Astrocyte (in vitro differentiated cells and primary cell): ENCODE measurements around the gene TRMT6. TPM values are rescaled to one million over a fixed set of nuclear protein-coding genes. Genes with fewer than 3 reads are reported as not detected.
A peak's percentile ranks its signal among the peaks of the same experiment; 100 is the strongest.

Experiments used
- DNase-seq: peaks from one replicate; pipeline ENCODE4 v3.0.0-alpha.2; 2010; ENCODE audit warnings: low read depth
- FAIRE-seq: peaks from 2 replicates; lab custom pipeline; 2011; peaks lifted over from hg19 to GRCh38; lab: Jason Lieb, UNC
- H2AFZ ChIP-seq: 2 replicates; pipeline ENCODE4 v1.6.0; 2012; ENCODE audit warnings: low read depth, low read length, inconsistent platforms
- H3K27ac ChIP-seq: 2 replicates; pipeline ENCODE4 v1.5.1; 2011; ENCODE audit warnings: low read depth, low read length, inconsistent platforms
- H3K27me3 ChIP-seq: 2 replicates; pipeline ENCODE4 v1.6.0; 2011; ENCODE audit warnings: low read length, inconsistent platforms; ENCODE audit not compliant: insufficient read depth
- H3K36me3 ChIP-seq: 2 replicates; pipeline ENCODE4 v1.5.1; 2011; ENCODE audit warnings: low read length, inconsistent platforms; ENCODE audit not compliant: insufficient read depth
- H3K4me1 ChIP-seq: 2 replicates; pipeline ENCODE4 v1.5.1; 2011; ENCODE audit warnings: low read length, inconsistent platforms; ENCODE audit not compliant: insufficient read depth
- H3K4me2 ChIP-seq: 2 replicates; pipeline ENCODE4 v1.6.0; 2012; ENCODE audit warnings: low read length, inconsistent platforms
- H3K4me3 ChIP-seq: 2 replicates; pipeline ENCODE4 v1.5.1; 2011; ENCODE audit warnings: low read depth, mild to moderate bottlenecking, low read length, inconsistent platforms; ENCODE audit not compliant: insufficient read depth
- H3K79me2 ChIP-seq: 2 replicates; pipeline ENCODE4 v1.6.0; 2012; ENCODE audit warnings: mild to moderate bottlenecking, low read length, inconsistent platforms; ENCODE audit not compliant: insufficient read depth
- H3K9ac ChIP-seq: 2 replicates; pipeline ENCODE4 v1.6.0; 2012; ENCODE audit warnings: mild to moderate bottlenecking, low read length, inconsistent platforms
- H3K9me3 ChIP-seq: 2 replicates; pipeline ENCODE4 v1.5.1; 2012; ENCODE audit warnings: low read depth, mild to moderate bottlenecking, low read length, inconsistent platforms; ENCODE audit not compliant: insufficient read depth
- H4K20me1 ChIP-seq: 2 replicates; pipeline ENCODE4 v1.6.0; 2012; ENCODE audit warnings: low read length, inconsistent platforms; ENCODE audit not compliant: insufficient read depth
- H3K27ac Mint-ChIP-seq: one replicate; pipeline ENCODE4 v1.8.0; 2021; ENCODE audit warnings: mild to moderate bottlenecking, mixed read lengths; ENCODE audit not compliant: unreplicated experiment
- H3K27me3 Mint-ChIP-seq: one replicate; pipeline ENCODE4 v1.8.0; 2021; ENCODE audit warnings: low read depth, mixed read lengths; ENCODE audit not compliant: unreplicated experiment
- H3K36me3 Mint-ChIP-seq: one replicate; pipeline ENCODE4 v1.8.0; 2021; ENCODE audit warnings: low read depth, mixed read lengths; ENCODE audit not compliant: unreplicated experiment
- H3K4me1 Mint-ChIP-seq: one replicate; pipeline ENCODE4 v1.8.0; 2021; ENCODE audit warnings: low read depth, mixed read lengths; ENCODE audit not compliant: unreplicated experiment
- H3K4me3 Mint-ChIP-seq: one replicate; pipeline ENCODE4 v1.8.0; 2021; ENCODE audit warnings: mild to moderate bottlenecking, moderate library complexity, mixed read lengths; ENCODE audit not compliant: unreplicated experiment
- H3K9me3 Mint-ChIP-seq: one replicate; pipeline ENCODE4 v1.8.0; 2021; ENCODE audit warnings: mild to moderate bottlenecking, mixed read lengths; ENCODE audit not compliant: unreplicated experiment
- EZH2 ChIP-seq: IDR thresholded peaks from 2 replicates; pipeline ENCODE4 v1.6.1; 2012; ENCODE audit warnings: mild to moderate bottlenecking, low read length, inconsistent platforms; ENCODE audit not compliant: insufficient read depth
- total RNA-seq: library from RNA; stranded (reverse); gene quantifications from 2 replicates; pipeline ENCODE4 v1.2.1, GENCODE V29; 2021
- TF ChIP-seq, protein P1 (sequence below): IDR thresholded peaks from 2 replicates; pipeline ENCODE4 v1.5.1; 2011; ENCODE audit warnings: low read depth, mild to moderate bottlenecking, inconsistent platforms, low read length, moderate library complexity; ENCODE audit not compliant: insufficient read depth

The TRMT6 gene
- total RNA-seq, 1 donor from 2014 or later: 14.4 TPM

DNA sequence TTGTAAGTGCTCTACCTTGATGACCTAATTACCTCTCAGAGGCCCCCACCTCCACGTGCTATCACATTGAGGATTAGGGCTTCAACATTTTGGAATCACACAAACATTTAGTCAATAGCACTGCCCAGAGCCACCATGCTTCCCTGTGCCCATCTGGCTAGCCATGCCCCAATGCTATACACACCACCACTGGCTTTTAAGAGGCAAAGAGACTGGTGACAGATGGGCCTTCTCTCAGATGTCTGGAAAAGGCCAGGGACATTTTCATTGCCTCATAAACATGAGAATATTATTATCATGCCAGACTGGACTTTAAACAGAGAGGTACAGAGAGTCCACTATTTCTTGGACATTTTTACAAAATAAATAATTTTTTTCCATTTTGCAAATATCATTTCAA lies 29.8 kb downstream of the TRMT6 start:
- H3K36me3 ChIP-seq: no peaks in the 10 kb centered on the region
- H2AFZ ChIP-seq: no peak overlapping the region
- no peaks in the 10 kb centered on the region for H3K79me2 ChIP-seq
- Mint-ChIP-seq H3K4me3 (no peak overlapping the region), H3K4me1 (peaks cover 27% of the 10 kb centered on the region), H3K27ac (peak overlapping the region; percentile 90), H3K9me3 (peaks cover 2% of the 10 kb centered on the region), H3K27me3 (peaks cover 3% of the 10 kb centered on the region), H3K36me3 (no peaks in the 10 kb centered on the region)
- no peak for TF ChIP-seq EZH2
- TF ChIP-seq, protein P1, sequence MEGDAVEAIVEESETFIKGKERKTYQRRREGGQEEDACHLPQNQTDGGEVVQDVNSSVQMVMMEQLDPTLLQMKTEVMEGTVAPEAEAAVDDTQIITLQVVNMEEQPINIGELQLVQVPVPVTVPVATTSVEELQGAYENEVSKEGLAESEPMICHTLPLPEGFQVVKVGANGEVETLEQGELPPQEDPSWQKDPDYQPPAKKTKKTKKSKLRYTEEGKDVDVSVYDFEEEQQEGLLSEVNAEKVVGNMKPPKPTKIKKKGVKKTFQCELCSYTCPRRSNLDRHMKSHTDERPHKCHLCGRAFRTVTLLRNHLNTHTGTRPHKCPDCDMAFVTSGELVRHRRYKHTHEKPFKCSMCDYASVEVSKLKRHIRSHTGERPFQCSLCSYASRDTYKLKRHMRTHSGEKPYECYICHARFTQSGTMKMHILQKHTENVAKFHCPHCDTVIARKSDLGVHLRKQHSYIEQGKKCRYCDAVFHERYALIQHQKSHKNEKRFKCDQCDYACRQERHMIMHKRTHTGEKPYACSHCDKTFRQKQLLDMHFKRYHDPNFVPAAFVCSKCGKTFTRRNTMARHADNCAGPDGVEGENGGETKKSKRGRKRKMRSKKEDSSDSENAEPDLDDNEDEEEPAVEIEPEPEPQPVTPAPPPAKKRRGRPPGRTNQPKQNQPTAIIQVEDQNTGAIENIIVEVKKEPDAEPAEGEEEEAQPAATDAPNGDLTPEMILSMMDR: no peak
- no peaks in the 10 kb centered on the region for H4K20me1 ChIP-seq
- no peak overlapping the region for H3K9ac ChIP-seq
- DNase-seq (no peak), FAIRE-seq (no peak)
- H3K27me3 ChIP-seq: no peaks in the 10 kb centered on the region
- no peak overlapping the region for H3K27ac ChIP-seq
- no peak overlapping the region for H3K4me2 ChIP-seq
- H3K4me1 ChIP-seq: peaks cover 18% of the 10 kb centered on the region
- H3K9me3 ChIP-seq: no peaks in the 10 kb centered on the region
- no peak overlapping the region for H3K4me3 ChIP-seq

DNA sequence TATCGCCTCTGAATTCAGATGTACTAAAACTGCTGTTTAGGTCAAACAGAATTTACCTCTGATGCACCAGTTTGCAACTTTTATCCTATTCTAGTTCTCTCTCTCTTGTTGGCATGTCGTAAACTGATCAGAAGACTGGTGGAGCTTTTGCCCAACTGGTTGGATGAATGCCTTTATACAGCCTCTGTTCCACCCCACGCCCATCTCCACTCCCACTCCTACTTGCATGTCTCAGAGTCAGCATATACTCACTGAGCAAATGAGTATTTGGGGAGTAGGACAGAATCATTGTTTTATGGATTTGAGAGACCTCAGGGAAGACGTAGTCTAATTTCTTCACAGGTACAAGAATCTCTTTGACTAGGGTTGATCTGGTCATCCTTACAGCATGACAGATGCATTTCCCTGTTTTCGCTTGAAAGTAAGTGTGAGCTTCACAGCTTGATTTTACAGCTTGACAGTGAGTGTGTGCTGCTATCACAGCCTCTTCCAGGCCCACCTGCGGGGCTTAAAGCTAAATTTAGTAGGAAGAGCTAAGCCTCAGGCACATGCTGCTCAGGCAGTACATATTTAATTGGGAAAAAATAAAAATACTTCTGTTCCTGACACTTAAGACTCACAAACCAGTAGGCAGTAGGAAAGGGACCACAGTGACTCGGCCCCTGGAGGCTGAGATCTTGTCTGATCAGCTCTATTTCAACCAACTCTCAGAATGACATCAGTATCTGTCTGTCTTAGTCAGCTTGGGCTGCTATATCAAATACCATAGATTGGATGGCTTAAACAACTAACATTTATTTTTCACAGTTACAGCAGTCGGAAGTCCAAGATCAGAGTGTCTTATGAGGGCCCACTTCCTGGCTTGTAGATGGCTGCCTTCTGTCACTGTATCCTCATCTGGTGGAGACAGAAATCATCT lies 30.4 kb downstream of the TRMT6 start:
- no peak overlapping the region for H3K27ac ChIP-seq
- peaks cover 4% of the 10 kb centered on the region for H3K9me3 Mint-ChIP-seq
- H3K4me3 ChIP-seq: no peak overlapping the region
- H3K79me2 ChIP-seq: no peaks in the 10 kb centered on the region
- FAIRE-seq: no peak
- no peaks in the 10 kb centered on the region for H3K9me3 ChIP-seq
- H3K4me1 Mint-ChIP-seq: peaks cover 27% of the 10 kb centered on the region
- peaks cover 3% of the 10 kb centered on the region for H3K27me3 Mint-ChIP-seq
- TF ChIP-seq EZH2: no peak
- TF ChIP-seq, protein P1: no peak
- H3K4me1 ChIP-seq: peaks cover 18% of the 10 kb centered on the region
- no peaks in the 10 kb centered on the region for H3K36me3 ChIP-seq
- peak; percentile 2 for DNase-seq
- H2AFZ ChIP-seq: peak overlapping the region; percentile 7
- H3K4me2 ChIP-seq: peak overlapping the region; percentile 85
- H3K27me3 ChIP-seq: peaks cover 3% of the 10 kb centered on the region
- no peak overlapping the region for H3K4me3 Mint-ChIP-seq
- H4K20me1 ChIP-seq: no peaks in the 10 kb centered on the region
- no peak overlapping the region for H3K9ac ChIP-seq
- no peaks in the 10 kb centered on the region for H3K36me3 Mint-ChIP-seq
- peak overlapping the region; percentile 90 for H3K27ac Mint-ChIP-seq
